A549 (cell line): Measurements from ENCODE around the gene SELENOW. TPM values are rescaled to one million over a fixed set of nuclear protein-coding genes. Genes with fewer than 3 reads are reported as not detected.
A peak's percentile ranks its signal among the peaks of the same experiment; 100 is the strongest.

Experiments used
- ATAC-seq, 2 experiments: fragments of 200-7000 bp in 1 of 2; fragments of >200 bp in 1 of 2; cut with Nextera tagmentation in 1 of 2; cut with Tn5 transposase in 1 of 2; 3 replicates each; pipeline versions ENCODE4 v1.8.0 to v1.9.1; 2018 to 2020; ENCODE audit warnings: mild to moderate bottlenecking in 1 of 2, moderate library complexity in 1 of 2
- CTCF ChIA-PET: fragments of 300-600 bp; sonication (Branson Sonifier 250); formaldehyde crosslinking; extraction: SDS; loops from one replicate; lab custom pipeline; 2021; ENCODE audit warnings: antibody characterized with exemption, inconsistent platforms; lab: Yijun Ruan, JAX
- POLR2A ChIA-PET: fragments of 350-600 bp; formaldehyde crosslinking; extraction: SDS; loops from one replicate; lab custom pipeline; 2021; ENCODE audit warnings: antibody characterized with exemption, inconsistent platforms; lab: Yijun Ruan, JAX
- DNase-seq, 2 experiments: peaks; one replicate each; pipeline versions ENCODE4 v3.0.0 to v3.0.0-alpha.2; 2011 to 2016; ENCODE audit warnings: low read depth in 1 of 2, low spot score in 1 of 2
- FAIRE-seq: peaks from 2 replicates; lab custom pipeline; 2011; peaks lifted over from hg19 to GRCh38; lab: Jason Lieb, UNC
- H3K27ac ChIP-seq, 2 experiments: fragments of >200 bp; sonication (Bioruptor Twin); formaldehyde crosslinking; 3 replicates each; pipeline ENCODE4 v1.5.1; 2016 to 2017
- H3K4me1 ChIP-seq: fragments of >200 bp; sonication (Bioruptor Twin); formaldehyde crosslinking; 3 replicates; pipeline ENCODE4 v1.6.1; 2016
- H3K4me2 ChIP-seq: fragments of >200 bp; sonication (Bioruptor Twin); formaldehyde crosslinking; 3 replicates; pipeline ENCODE4 v1.6.1; 2016
- H3K4me3 ChIP-seq: fragments of >200 bp; sonication (Bioruptor Twin); formaldehyde crosslinking; 3 replicates; pipeline ENCODE4 v1.5.1; 2016
- H3K9me3 ChIP-seq: fragments of >200 bp; sonication (Bioruptor Twin); formaldehyde crosslinking; 3 replicates; pipeline ENCODE4 v1.6.1; 2016
- CBX2 ChIP-seq: fragments of 200-600 bp; sonication (generic); IDR thresholded peaks from 2 replicates; pipeline ENCODE4 v1.6.1; 2016; ENCODE audit warnings: low read depth, mild to moderate bottlenecking, borderline replicate concordance
- CEBPB ChIP-seq, 2 experiments: fragments of >200 bp in 1 of 2; sonication (Bioruptor Twin) in 1 of 2; formaldehyde crosslinking in 1 of 2; IDR thresholded peaks; 2 replicates each; pipeline ENCODE4 v1.6.1; 2012 to 2016
- CHD2 ChIP-seq: fragments of 150-350 bp; IDR thresholded peaks from 2 replicates; pipeline ENCODE4 v1.6.1; 2014; ENCODE audit warnings: low read length; ENCODE audit not compliant: partially characterized antibody
- EHF ChIP-seq: fragments of 250-450 bp; sonication (Bioruptor Pico); IDR thresholded peaks from 2 replicates; pipeline ENCODE4 v1.5.0; 2020; ENCODE audit warnings: mild to moderate bottlenecking
- EHMT2 ChIP-seq: fragments of 200-600 bp; sonication (generic); IDR thresholded peaks from 2 replicates; pipeline ENCODE4 v1.6.1; 2016; ENCODE audit warnings: antibody characterized with exemption, low read depth, mild to moderate bottlenecking, moderate library complexity
- HDAC2 ChIP-seq: fragments of 200-600 bp; sonication (generic); IDR thresholded peaks from 2 replicates; pipeline ENCODE4 v1.6.1; 2016
- JUN ChIP-seq, 2 experiments: fragments of >200 bp; sonication (Bioruptor Twin); formaldehyde crosslinking; IDR thresholded peaks; 2 replicates in 1 of 2; 3 replicates in 1 of 2; pipeline ENCODE4 v1.6.1; 2016 to 2017
- KDM1A ChIP-seq: fragments of 200-600 bp; sonication (generic); IDR thresholded peaks from 2 replicates; pipeline ENCODE4 v1.6.1; 2016; ENCODE audit warnings: low read depth, mild to moderate bottlenecking
- MAFK ChIP-seq: fragments of 450-650 bp; IDR thresholded peaks from 2 replicates; pipeline ENCODE4 v1.6.1; 2014; ENCODE audit not compliant: partially characterized antibody
- MAZ ChIP-seq: fragments of 150-350 bp; IDR thresholded peaks from 2 replicates; pipeline ENCODE4 v1.6.1; 2014; ENCODE audit warnings: antibody characterized with exemption, low read depth, low read length, borderline replicate concordance
- MYC ChIP-seq: IDR thresholded peaks from 2 replicates; pipeline ENCODE4 v1.6.1; 2012; ENCODE audit warnings: mild to moderate bottlenecking, inconsistent platforms, low read length, improper control_type of control experiment, borderline replicate concordance
- RFX5 ChIP-seq: fragments of 450-650 bp; IDR thresholded peaks from 2 replicates; pipeline ENCODE4 v1.7.1; 2014; ENCODE audit warnings: antibody characterized with exemption, mild to moderate bottlenecking, moderate library complexity
- SMC3 ChIP-seq: fragments of >200 bp; sonication (Bioruptor Twin); formaldehyde crosslinking; IDR thresholded peaks from 3 replicates; pipeline ENCODE4 v1.6.1; 2018; ENCODE audit warnings: inconsistent platforms
- WGBS: methylation state at CpG from one replicate; pipeline ENCODE4 v1.1.6; 2017; ENCODE audit errors: missing lambda C conversion rate; 5-methylcytosine and 5-hydroxymethylcytosine counted together
- polyA plus RNA-seq, 4 experiments: library from polyadenylated mRNA; depleted of rRNA in 3 of 4; stranded (reverse); fragments of >200 nt; fragmentation: RNase III in 1 of 4; extraction: RNeasy Plus Mini Kit Qiagen cat#74134 plus additional on column Dnase treatment in 1 of 4; gene quantifications; 2 replicates in 3 of 4; 3 replicates in 1 of 4; pipeline ENCODE4 v1.2.3, GENCODE V29; 2011 to 2017
- TF ChIP-seq, protein P1 (sequence below): IDR thresholded peaks from 2 replicates; pipeline ENCODE4 v1.6.1; 2012
- TF ChIP-seq, protein P2 (sequence below): IDR thresholded peaks from 2 replicates; pipeline ENCODE4 v1.6.1; 2012; ENCODE audit warnings: low read depth, borderline replicate concordance
- TF ChIP-seq, protein P3 (sequence below): fragments of 150-350 bp; IDR thresholded peaks from 2 replicates; pipeline ENCODE4 v1.6.1; 2014; ENCODE audit warnings: low read depth, mild to moderate bottlenecking, low read length
- TF ChIP-seq, protein P4 (sequence below): fragments of 200-600 bp; sonication (generic); IDR thresholded peaks from 2 replicates; pipeline ENCODE4 v1.6.1; 2016; ENCODE audit warnings: antibody characterized with exemption, mild to moderate bottlenecking, moderate library complexity

Gene SELENOW
- polyA plus RNA-seq, 2 of the 4 experiments (the other 2 are of a cell fraction) = 114 to 155 TPM

DNA sequence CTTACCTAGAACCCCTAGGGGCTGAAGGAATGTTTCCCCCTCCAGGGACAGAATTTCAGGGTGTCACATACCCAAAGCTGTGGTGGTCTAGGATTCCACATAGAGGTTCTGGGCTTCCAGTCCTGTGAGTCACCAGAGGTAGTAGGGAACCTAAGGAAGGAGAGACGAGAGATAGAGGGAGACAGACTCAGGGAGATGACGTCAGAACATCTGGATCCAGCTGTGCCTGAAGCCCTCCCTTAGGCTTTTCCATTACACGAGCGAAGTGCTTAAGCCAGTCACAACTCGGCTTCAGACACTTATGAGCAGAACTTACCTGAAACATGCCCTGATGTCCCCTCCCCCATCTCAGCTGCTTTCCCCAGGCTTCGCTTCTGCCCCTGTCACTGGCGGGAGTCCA is 11.8 kb upstream of the SELENOW start:
- Histone ChIP-seq H3K27ac (no peak overlapping the region), H3K4me1 (no peaks in the 10 kb centered on the region), H3K9me3 (no peaks in the 10 kb centered on the region), H3K4me2 (no peak overlapping the region), H3K4me3 (no peak overlapping the region)
- ChIA-PET POLR2A (no interaction called here), CTCF (interaction anchor here (1.1 to 7.6 kb wide), 14 partner anchors 10 to 330 kb away, joined by 3 to 145 read pairs (median 11); partner anchors contain the start of genes EHD2, NOP53 and SELENOW)
- no peak for DNase-seq
- FAIRE-seq = no peak
- TF ChIP-seq EHF (CRISPR knock-in tag) (no peak), CHD2 (no peak), HDAC2 (no peak), CBX2 (no peak), EHMT2 (no peak), RFX5 (no peak)
- TF ChIP-seq, protein P1, sequence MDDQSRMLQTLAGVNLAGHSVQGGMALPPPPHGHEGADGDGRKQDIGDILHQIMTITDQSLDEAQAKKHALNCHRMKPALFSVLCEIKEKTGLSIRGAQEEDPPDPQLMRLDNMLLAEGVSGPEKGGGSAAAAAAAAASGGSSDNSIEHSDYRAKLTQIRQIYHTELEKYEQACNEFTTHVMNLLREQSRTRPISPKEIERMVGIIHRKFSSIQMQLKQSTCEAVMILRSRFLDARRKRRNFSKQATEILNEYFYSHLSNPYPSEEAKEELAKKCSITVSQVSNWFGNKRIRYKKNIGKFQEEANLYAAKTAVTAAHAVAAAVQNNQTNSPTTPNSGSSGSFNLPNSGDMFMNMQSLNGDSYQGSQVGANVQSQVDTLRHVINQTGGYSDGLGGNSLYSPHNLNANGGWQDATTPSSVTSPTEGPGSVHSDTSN = no peak
- TF ChIP-seq, protein P2, sequence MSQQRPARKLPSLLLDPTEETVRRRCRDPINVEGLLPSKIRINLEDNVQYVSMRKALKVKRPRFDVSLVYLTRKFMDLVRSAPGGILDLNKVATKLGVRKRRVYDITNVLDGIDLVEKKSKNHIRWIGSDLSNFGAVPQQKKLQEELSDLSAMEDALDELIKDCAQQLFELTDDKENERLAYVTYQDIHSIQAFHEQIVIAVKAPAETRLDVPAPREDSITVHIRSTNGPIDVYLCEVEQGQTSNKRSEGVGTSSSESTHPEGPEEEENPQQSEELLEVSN = no peak
- WGBS = 69% methylated on average over 7 of the region's 7 CpGs
- 0 out of 6 replicates have a peak, but pooled peaks of 1 of the 2 experiments have one; percentile 13 for ATAC-seq

DNA sequence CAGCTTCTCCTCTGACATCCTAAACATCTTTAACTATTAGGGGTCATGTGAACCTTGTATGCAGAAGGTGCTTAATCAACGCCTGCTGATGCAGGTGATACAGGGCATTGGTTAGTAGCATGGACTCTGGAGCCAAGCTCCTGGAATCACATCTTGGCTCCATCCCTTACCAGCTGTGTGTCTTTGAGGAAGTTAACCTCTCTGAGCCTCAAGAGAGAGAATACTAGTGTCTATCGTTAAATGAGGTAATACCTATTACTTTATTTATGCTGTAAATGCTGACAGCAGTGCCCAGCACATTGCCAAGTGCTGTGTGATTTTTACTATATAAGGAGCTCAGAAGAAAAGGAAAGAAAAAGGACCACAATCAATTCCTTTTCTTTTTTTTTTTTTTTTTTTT is 11.2 kb upstream of the SELENOW start:
- DNase-seq (no peak), ATAC-seq (no peak), FAIRE-seq (no peak)
- H3K9me3 ChIP-seq = no peaks in the 10 kb centered on the region
- TF ChIP-seq CBX2 = no peak
- TF ChIP-seq KDM1A = no peak
- no peak for TF ChIP-seq MAFK
- TF ChIP-seq, protein P3, sequence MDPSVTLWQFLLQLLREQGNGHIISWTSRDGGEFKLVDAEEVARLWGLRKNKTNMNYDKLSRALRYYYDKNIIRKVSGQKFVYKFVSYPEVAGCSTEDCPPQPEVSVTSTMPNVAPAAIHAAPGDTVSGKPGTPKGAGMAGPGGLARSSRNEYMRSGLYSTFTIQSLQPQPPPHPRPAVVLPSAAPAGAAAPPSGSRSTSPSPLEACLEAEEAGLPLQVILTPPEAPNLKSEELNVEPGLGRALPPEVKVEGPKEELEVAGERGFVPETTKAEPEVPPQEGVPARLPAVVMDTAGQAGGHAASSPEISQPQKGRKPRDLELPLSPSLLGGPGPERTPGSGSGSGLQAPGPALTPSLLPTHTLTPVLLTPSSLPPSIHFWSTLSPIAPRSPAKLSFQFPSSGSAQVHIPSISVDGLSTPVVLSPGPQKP = no peak
- TF ChIP-seq SMC3 = no peak
- TF ChIP-seq, protein P2 = no peak
- TF ChIP-seq JUN (IDR thresholded peaks at IDR 0.05) = no peak
- TF ChIP-seq, protein P4, sequence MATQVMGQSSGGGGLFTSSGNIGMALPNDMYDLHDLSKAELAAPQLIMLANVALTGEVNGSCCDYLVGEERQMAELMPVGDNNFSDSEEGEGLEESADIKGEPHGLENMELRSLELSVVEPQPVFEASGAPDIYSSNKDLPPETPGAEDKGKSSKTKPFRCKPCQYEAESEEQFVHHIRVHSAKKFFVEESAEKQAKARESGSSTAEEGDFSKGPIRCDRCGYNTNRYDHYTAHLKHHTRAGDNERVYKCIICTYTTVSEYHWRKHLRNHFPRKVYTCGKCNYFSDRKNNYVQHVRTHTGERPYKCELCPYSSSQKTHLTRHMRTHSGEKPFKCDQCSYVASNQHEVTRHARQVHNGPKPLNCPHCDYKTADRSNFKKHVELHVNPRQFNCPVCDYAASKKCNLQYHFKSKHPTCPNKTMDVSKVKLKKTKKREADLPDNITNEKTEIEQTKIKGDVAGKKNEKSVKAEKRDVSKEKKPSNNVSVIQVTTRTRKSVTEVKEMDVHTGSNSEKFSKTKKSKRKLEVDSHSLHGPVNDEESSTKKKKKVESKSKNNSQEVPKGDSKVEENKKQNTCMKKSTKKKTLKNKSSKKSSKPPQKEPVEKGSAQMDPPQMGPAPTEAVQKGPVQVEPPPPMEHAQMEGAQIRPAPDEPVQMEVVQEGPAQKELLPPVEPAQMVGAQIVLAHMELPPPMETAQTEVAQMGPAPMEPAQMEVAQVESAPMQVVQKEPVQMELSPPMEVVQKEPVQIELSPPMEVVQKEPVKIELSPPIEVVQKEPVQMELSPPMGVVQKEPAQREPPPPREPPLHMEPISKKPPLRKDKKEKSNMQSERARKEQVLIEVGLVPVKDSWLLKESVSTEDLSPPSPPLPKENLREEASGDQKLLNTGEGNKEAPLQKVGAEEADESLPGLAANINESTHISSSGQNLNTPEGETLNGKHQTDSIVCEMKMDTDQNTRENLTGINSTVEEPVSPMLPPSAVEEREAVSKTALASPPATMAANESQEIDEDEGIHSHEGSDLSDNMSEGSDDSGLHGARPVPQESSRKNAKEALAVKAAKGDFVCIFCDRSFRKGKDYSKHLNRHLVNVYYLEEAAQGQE = no peak
- TF ChIP-seq CEBPB (IDR thresholded peaks at IDR 0.05) = no peak
- no peak for TF ChIP-seq CHD2
- TF ChIP-seq MYC = no peak
- no peak for TF ChIP-seq MAZ
- no peak overlapping the region for H3K27ac ChIP-seq
- H3K4me2 ChIP-seq = no peak overlapping the region
- no peak overlapping the region for H3K4me3 ChIP-seq
- CTCF ChIA-PET = interaction anchor here (0.6 to 7.6 kb wide), 14 partner anchors 10 to 469 kb away, joined by 3 to 145 read pairs (median 11); partner anchors contain the start of genes EHD2, NOP53 and SELENOW
- POLR2A ChIA-PET = no interaction called here
- WGBS = 70% methylated on average over 2 of the region's 2 CpGs
- H3K4me1 ChIP-seq = no peaks in the 10 kb centered on the region
